Measurements from ENCODE around the gene GNAT1. TPM values are rescaled to one million over a fixed set of nuclear protein-coding genes. Genes with fewer than 3 reads are reported as not detected.

Gene GNAT1
- total and polyA plus RNA-seq, 2 of the 13 experiments (the other 11 are each of a cell fraction or from before 2014, with no cell fraction given), result 0.15 TPM; not detected in 1

- TF ChIP-seq ARID5B (CRISPR knock-in tag; IDR thresholded peaks at IDR 0.05) (no peak), ARID4A (CRISPR knock-in tag; IDR thresholded peaks at IDR 0.05; ENCODE audit: borderline replicate concordance) (no peak)
Observed at GRCh38 chr3:50231581-50231980, 40.2 kb downstream of the GNAT1 start (continued).

- ATAC-seq, result no peak
- no peak overlapping the region for H3K4me2 ChIP-seq (ENCODE audit: low read depth, low read length)
- TF ChIP-seq ZNF629 (CRISPR knock-in tag; conservative IDR thresholded peaks at IDR 0.05) (peak; percentile 70), HNF1A (IDR thresholded peaks at IDR 0.05; ENCODE audit: low read depth) (no peak), HNF1A (CRISPR knock-in tag; IDR thresholded peaks at IDR 0.05; ENCODE audit: borderline replicate concordance) (no peak)
- no peaks in the 10 kb centered on the region; a peak in 1 of 5 replicates for H3K36me3 ChIP-seq (replicated peaks in 1 of 2; ENCODE audit: control insufficient read depth in 1 of 2, insufficient read depth in 2 of 2, low read length in 2 of 2)
- in situ Hi-C loops (cut with HindIII; ENCODE audit: extremely low pct_ligation_motif_present, low pct_unique_long_range_greater_than_20kb), result no loop called here
- ChIA-PET CTCF (ENCODE audit: low intra/inter-chr PET ratio, low total read pairs) (no interaction called here), POLR2A (interaction anchor here (0.9 kb wide), 1 partner anchor 21 kb away, joined by 6 read pairs; no protein-coding TSS in a partner anchor)
- H3K9ac ChIP-seq (ENCODE audit: insufficient read depth, low read depth, low read length), result no peak overlapping the region
- H3K27ac ChIP-seq (ENCODE audit: extremely low read length, insufficient read depth, low read length), result no peak overlapping the region
- H3K4me3 ChIP-seq (replicated peaks in 1 of 3; ENCODE audit: insufficient read depth in 1 of 3, low read depth in 2 of 3, low read length in 3 of 3), result no peak overlapping the region
- H3K79me2 ChIP-seq (ENCODE audit: insufficient read depth, low read length), result peaks cover 12% of the 10 kb centered on the region
- no peaks in the 10 kb centered on the region for H4K20me1 ChIP-seq (ENCODE audit: insufficient read depth, low read length)
- WGBS (ENCODE audit: low lambda C conversion rate), result 19% methylated on average over 3 of the region's 3 CpGs
- no peak for DNase-seq (ENCODE audit: low spot score)
- H3K9me3 ChIP-seq (ENCODE audit: low read length), result no peaks in the 10 kb centered on the region
- H3K4me1 ChIP-seq (ENCODE audit: insufficient read depth, low read length), result peaks cover 71% of the 10 kb centered on the region
- no peak for FAIRE-seq
- BruUV-seq (replicated peaks), result no TSS peak
- intact Hi-C loops (cut with micrococcal nuclease; ENCODE audit: unreplicated experiment), result no loop called here
- H2AFZ ChIP-seq (ENCODE audit: low read length), result no peak overlapping the region
- H3K27me3 ChIP-seq (ENCODE audit: control insufficient read depth in 1 of 2, insufficient read depth in 2 of 2, low read length in 2 of 2), result no peaks in the 10 kb centered on the region; a peak in 1 of 5 replicates
Observed at GRCh38 chr3:50232303-50232702, 40.9 kb downstream of the GNAT1 start.

Measured in HepG2 (cell line).